Cardiac muscle cell (in vitro differentiated cells and primary cell): ENCODE data around the gene PRIM1. TPM values are rescaled to one million over a fixed set of nuclear protein-coding genes. Genes with fewer than 3 reads are reported as not detected.

Experiments
- DNase-seq, 2 donors: peaks; one replicate each; pipeline versions ENCODE4 v3.0.0 to v3.0.0-alpha.2; 2010 to 2017; ENCODE audit warnings: low read depth in 1 of 2, low spot score in 1 of 2
- H3K27ac ChIP-seq: fragments of 200-600 bp; sonication (generic); 2 replicates; pipeline ENCODE4 v1.5.1; 2016
- H3K27me3 ChIP-seq: fragments of 200-600 bp; sonication (generic); 2 replicates; pipeline ENCODE4 v1.6.0; 2016; ENCODE audit warnings: control low read depth
- H3K36me3 ChIP-seq: fragments of 200-600 bp; sonication (generic); 2 replicates; pipeline ENCODE4 v1.5.1; 2016; ENCODE audit warnings: control low read depth
- H3K4me1 ChIP-seq: fragments of 200-600 bp; sonication (generic); 2 replicates; pipeline ENCODE4 v1.8.1; 2017; ENCODE audit warnings: low read depth, mild to moderate bottlenecking, mixed run types
- H3K4me3 ChIP-seq: fragments of 200-600 bp; sonication (generic); 2 replicates; pipeline ENCODE4 v1.5.1; 2016; ENCODE audit warnings: mild to moderate bottlenecking
- H3K9me3 ChIP-seq: fragments of 200-600 bp; sonication (generic); 2 replicates; pipeline ENCODE4 v1.5.1; 2017; ENCODE audit warnings: low read depth, mild to moderate bottlenecking, control low read depth
- CTCF ChIP-seq: IDR thresholded peaks from 2 replicates; pipeline ENCODE4 v1.5.1; 2012; ENCODE audit warnings: low read depth, mild to moderate bottlenecking, low read length
- polyA plus RNA-seq: library from polyadenylated mRNA; unstranded; fragments of >200 nt; fragmentation: Nextera tagmentation; extraction: Ambion mirVana; gene quantifications from 2 replicates; pipeline ENCODE4 v1.2.1, GENCODE V29; 2016
- total RNA-seq: library from RNA; depleted of rRNA; stranded (reverse); fragments of >200 nt; gene quantifications from 2 replicates; pipeline ENCODE4 v1.2.3, GENCODE V29; 2016

PRIM1 gene
- total and polyA plus RNA-seq, 2 experiments from 2014 or later = 6.0 to 15.4 TPM

DNA sequence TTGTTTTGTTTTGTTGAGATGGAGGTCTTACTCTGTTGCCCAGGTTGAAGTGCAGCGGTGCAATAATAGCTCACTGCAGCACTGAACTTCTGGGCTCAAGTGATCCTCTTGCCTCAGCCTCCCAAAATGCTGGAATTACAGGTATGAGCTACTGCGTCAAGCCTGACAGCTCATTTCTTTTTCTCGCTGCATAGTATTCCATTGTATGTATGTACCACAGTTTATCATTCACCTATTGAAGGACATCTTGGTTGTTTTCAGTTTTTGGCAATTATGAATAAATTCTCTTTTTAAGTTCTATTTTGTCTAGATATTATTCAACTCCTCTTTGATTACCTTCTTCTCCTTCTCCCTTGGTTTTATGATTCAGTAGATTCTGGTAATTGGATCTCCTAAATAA, 24.5 kb upstream of the PRIM1 start:
- Histone ChIP-seq H3K4me1 (no peaks in the 10 kb centered on the region), H3K27ac (no peak overlapping the region), H3K27me3 (no peaks in the 10 kb centered on the region), H3K4me3 (no peak overlapping the region), H3K36me3 (no peaks in the 10 kb centered on the region), H3K9me3 (no peaks in the 10 kb centered on the region)
- TF ChIP-seq CTCF = no peak
- no peak for DNase-seq

DNA sequence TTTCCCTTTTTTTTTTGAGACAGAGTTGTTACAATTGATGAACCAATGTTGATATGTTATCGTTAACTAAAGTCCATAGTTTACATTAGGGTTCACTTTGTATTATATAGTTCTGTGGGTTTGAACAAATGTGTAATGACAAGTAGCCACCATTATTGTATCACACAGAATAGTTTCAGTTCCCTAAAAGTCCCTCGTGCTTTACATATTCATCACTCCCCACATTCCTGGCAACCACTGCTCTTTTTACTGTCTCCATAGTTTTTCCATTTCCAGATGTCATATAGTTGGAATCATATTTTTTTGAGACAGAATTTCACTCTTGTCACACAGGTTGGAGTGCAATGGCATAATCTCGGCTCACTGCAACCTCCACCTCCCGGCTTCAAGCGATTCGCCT, 23.5 kb upstream of the PRIM1 start:
- no peaks in the 10 kb centered on the region for H3K9me3 ChIP-seq
- H3K4me1 ChIP-seq = no peaks in the 10 kb centered on the region
- TF ChIP-seq CTCF = no peak
- DNase-seq = no peak
- no peak overlapping the region for H3K4me3 ChIP-seq
- no peaks in the 10 kb centered on the region for H3K27me3 ChIP-seq
- no peak overlapping the region for H3K27ac ChIP-seq
- no peaks in the 10 kb centered on the region for H3K36me3 ChIP-seq

GRCh38 chr12:56773113-56773512, 21.0 kb upstream of the PRIM1 start:
- Histone ChIP-seq H3K4me1 (no peaks in the 10 kb centered on the region), H3K4me3 (no peak overlapping the region), H3K27me3 (no peaks in the 10 kb centered on the region), H3K27ac (no peak overlapping the region), H3K9me3 (no peaks in the 10 kb centered on the region), H3K36me3 (no peaks in the 10 kb centered on the region)
- no peak for DNase-seq
- no peak for TF ChIP-seq CTCF

DNA sequence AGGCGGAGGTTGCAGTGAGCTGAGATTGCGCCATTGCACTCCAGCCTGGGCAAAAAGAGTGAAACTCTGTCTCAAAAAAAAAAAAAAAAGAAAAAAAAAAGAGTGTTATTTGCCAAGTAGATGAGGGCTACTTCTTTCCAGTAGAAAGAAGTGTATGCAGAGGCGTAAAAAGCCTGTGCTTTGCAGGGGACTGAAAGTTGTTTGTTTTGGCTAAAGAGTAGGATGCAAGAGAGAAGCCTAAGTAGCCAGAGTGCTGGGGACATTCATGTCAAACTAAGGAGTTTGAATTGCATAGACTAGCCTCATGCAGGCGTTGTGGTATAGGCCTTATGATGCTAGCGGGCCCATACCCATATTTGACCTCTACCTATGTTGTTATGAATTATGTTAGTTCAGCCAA, 20.5 kb upstream of the PRIM1 start:
- no peak for TF ChIP-seq CTCF
- Histone ChIP-seq H3K4me1 (no peaks in the 10 kb centered on the region), H3K27me3 (no peaks in the 10 kb centered on the region), H3K27ac (no peak overlapping the region), H3K4me3 (no peak overlapping the region), H3K36me3 (no peaks in the 10 kb centered on the region), H3K9me3 (no peaks in the 10 kb centered on the region)
- DNase-seq = no peak

GRCh38 chr12:56769868-56770267, 17.7 kb upstream of the PRIM1 start:
- no peak overlapping the region for H3K4me3 ChIP-seq
- TF ChIP-seq CTCF = no peak
- no peak overlapping the region for H3K27ac ChIP-seq
- H3K36me3 ChIP-seq = no peaks in the 10 kb centered on the region
- no peaks in the 10 kb centered on the region for H3K4me1 ChIP-seq
- DNase-seq = no peak
- H3K9me3 ChIP-seq = no peaks in the 10 kb centered on the region
- H3K27me3 ChIP-seq = no peaks in the 10 kb centered on the region

- TF ChIP-seq CTCF = no peak
- Histone ChIP-seq H3K27ac (no peak overlapping the region), H3K4me3 (no peak overlapping the region), H3K27me3 (no peaks in the 10 kb centered on the region), H3K36me3 (no peaks in the 10 kb centered on the region), H3K4me1 (no peaks in the 10 kb centered on the region), H3K9me3 (no peaks in the 10 kb centered on the region)
- DNase-seq = no peak
Measured at GRCh38 chr12:56768424-56768823, 16.3 kb upstream of the PRIM1 start.
